Neural cell (in vitro differentiated cells): ENCODE results near the gene ARL2. TPM values are rescaled to one million over a fixed set of nuclear protein-coding genes. Genes with fewer than 3 reads are reported as not detected.

Source experiments
- H2AFZ ChIP-seq: fragments of 200-600, 300-800 bp; sonication (generic), shearing (Covaris generic); 2 replicates; pipeline ENCODE4 v1.6.0; 2014; ENCODE audit warnings: low read depth, mild to moderate bottlenecking, antibody characterized with exemption, low read length, moderate library complexity
- H3F3A ChIP-seq: fragments of 200-600 bp; shearing (Covaris generic); 2 replicates; pipeline ENCODE4 v1.6.1; 2016; ENCODE audit warnings: mild to moderate bottlenecking, moderate library complexity, mixed read lengths, antibody characterized with exemption, low read length; ENCODE audit not compliant: insufficient read depth, poor library complexity, severe bottlenecking
- H3K27ac ChIP-seq: fragments of 200-600, 300-800 bp; sonication (generic), shearing (Covaris generic); 2 replicates; pipeline ENCODE4 v1.5.1; 2014; ENCODE audit warnings: mild to moderate bottlenecking, low read length, moderate library complexity
- H3K27me3 ChIP-seq: fragments of 300-800, 200-600 bp; sonication (generic), shearing (Covaris generic); 2 replicates; pipeline ENCODE4 v1.6.0; 2014; ENCODE audit warnings: mild to moderate bottlenecking, low read depth, low read length, moderate library complexity; ENCODE audit not compliant: insufficient read depth
- H3K36me3 ChIP-seq: fragments of 300-800, 200-600 bp; sonication (generic), shearing (Covaris generic); 2 replicates; pipeline ENCODE4 v1.5.1; 2014; ENCODE audit warnings: mild to moderate bottlenecking, antibody characterized with exemption, low read length, moderate library complexity; ENCODE audit not compliant: insufficient read depth
- H3K4me2 ChIP-seq: fragments of 300-800, 200-600 bp; sonication (generic), shearing (Covaris generic); 2 replicates; pipeline ENCODE4 v1.6.0; 2014; ENCODE audit warnings: mild to moderate bottlenecking, low read length
- H3K4me3 ChIP-seq: fragments of 300-800, 200-600 bp; sonication (generic), shearing (Covaris generic); 2 replicates; pipeline ENCODE4 v1.5.1; 2014; ENCODE audit warnings: mild to moderate bottlenecking, low read length, moderate library complexity
- H3K79me2 ChIP-seq: fragments of 200-600 bp; shearing (Covaris generic); replicated peaks from 2 replicates; pipeline ENCODE4 v1.6.0; 2014; ENCODE audit warnings: mild to moderate bottlenecking, low read length, moderate library complexity; ENCODE audit not compliant: insufficient read depth
- H3K9ac ChIP-seq: fragments of 300-800, 200-600 bp; sonication (generic), shearing (Covaris generic); 2 replicates; pipeline ENCODE4 v1.6.1; 2016; ENCODE audit warnings: mild to moderate bottlenecking, low read length, mixed read lengths
- H3K9me2 ChIP-seq: fragments of 200-600 bp; shearing (Covaris generic); 2 replicates; pipeline ENCODE4 v1.6.1; 2016; ENCODE audit warnings: mild to moderate bottlenecking, low read length, mixed read lengths; ENCODE audit not compliant: insufficient read depth
- H3K9me3 ChIP-seq: fragments of 200-600, 300-800 bp; sonication (generic), shearing (Covaris generic); 2 replicates; pipeline ENCODE4 v1.6.1; 2016; ENCODE audit warnings: mild to moderate bottlenecking, mixed run types, low read length, moderate library complexity, mixed read lengths
- H4K20me1 ChIP-seq: fragments of 200-600 bp; shearing (Covaris generic); 2 replicates; pipeline ENCODE4 v1.6.1; 2016; ENCODE audit warnings: mild to moderate bottlenecking, mixed run types; ENCODE audit not compliant: insufficient read depth
- EP300 ChIP-seq: fragments of 450-650 bp; conservative IDR thresholded peaks from 2 replicates; pipeline ENCODE4 v1.6.1; 2014; ENCODE audit warnings: antibody characterized with exemption, mild to moderate bottlenecking, moderate library complexity; ENCODE audit not compliant: poor library complexity, severe bottlenecking
- EZH2 ChIP-seq: fragments of 200-600, 300-800 bp; shearing (Covaris generic), sonication (generic); IDR thresholded peaks from 2 replicates; pipeline ENCODE4 v1.6.1; 2014; ENCODE audit warnings: antibody characterized with exemption, low read length, borderline replicate concordance, mild to moderate bottlenecking; ENCODE audit not compliant: insufficient read depth, poor library complexity, severe bottlenecking
- MXI1 ChIP-seq: fragments of 450-650 bp; conservative IDR thresholded peaks from 2 replicates; pipeline ENCODE4 v1.6.1; 2014; ENCODE audit warnings: antibody characterized with exemption, mild to moderate bottlenecking; ENCODE audit not compliant: poor library complexity, severe bottlenecking
- POLR2AphosphoS5 ChIP-seq: IDR thresholded peaks from 2 replicates; pipeline ENCODE4 v1.6.1; 2012
- RAD21 ChIP-seq: fragments of 450-650 bp; conservative IDR thresholded peaks from 2 replicates; pipeline ENCODE4 v1.6.1; 2014; ENCODE audit warnings: antibody characterized with exemption, mild to moderate bottlenecking, moderate library complexity
- SMC3 ChIP-seq: fragments of 450-650 bp; conservative IDR thresholded peaks from 2 replicates; pipeline ENCODE4 v1.6.1; 2014; ENCODE audit warnings: antibody characterized with exemption, mild to moderate bottlenecking, moderate library complexity; ENCODE audit not compliant: poor library complexity
- TAF1 ChIP-seq: IDR thresholded peaks from 2 replicates; pipeline ENCODE4 v1.6.1; 2012; ENCODE audit warnings: low read depth
- polyA plus RNA-seq: library from polyadenylated mRNA; depleted of rRNA; stranded (reverse); fragments of >200 nt; gene quantifications from 2 replicates; pipeline ENCODE4 v1.2.3, GENCODE V29; 2014
- TF ChIP-seq, protein P1 (sequence below): fragments of 450-650 bp; IDR thresholded peaks from 2 replicates; pipeline ENCODE4 v1.5.1; 2014; ENCODE audit warnings: antibody characterized with exemption, mild to moderate bottlenecking, moderate library complexity; ENCODE audit not compliant: poor library complexity, severe bottlenecking
- TF ChIP-seq, protein P2 (sequence below): IDR thresholded peaks from 2 replicates; pipeline ENCODE4 v1.6.1; 2012; ENCODE audit warnings: borderline replicate concordance

The ARL2 gene
- polyA plus RNA-seq, 1 donor from 2014 or later: 158 TPM

DNA sequence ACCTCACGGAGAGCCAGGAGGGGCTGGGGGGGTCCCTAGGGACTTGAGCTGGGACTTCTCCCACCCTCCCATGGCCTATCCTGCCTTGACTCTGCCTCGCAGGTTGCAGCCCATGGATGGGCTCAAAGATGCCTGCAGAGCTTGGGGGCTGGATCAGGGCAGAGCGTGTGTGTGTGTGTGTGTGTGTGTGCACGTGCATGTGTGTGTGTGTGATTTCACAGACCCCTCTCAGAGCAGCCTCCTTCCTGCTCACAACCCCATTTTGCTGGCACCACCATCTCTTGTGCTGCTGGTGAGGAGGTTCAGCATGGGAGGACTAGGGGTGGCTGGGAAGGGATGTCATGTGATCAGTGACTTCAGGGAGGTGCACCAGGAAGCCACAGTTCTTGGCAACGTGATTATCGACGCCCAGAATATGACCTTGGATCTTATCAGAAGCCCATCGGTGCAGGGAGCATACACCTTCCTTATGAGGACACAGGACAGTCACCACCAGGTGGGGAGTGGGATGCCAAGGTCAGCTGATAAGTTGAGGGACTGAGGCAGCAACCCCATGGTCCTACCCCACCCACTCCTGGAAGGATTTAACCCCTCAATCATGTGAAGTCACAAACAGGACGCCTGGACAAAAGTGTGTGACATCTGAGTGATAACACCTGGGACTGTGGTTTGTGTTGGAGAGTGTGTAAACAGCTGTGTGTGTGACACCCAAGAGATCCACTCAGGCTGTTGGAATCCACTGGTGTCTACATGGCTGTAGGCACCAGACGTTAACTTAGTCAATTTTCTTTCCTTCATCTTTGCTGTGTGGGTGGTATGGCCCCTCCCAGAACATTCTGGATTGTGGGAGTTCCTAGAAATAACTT lies 46.2 kb downstream of the ARL2 start:
- Histone ChIP-seq H3K4me2 (no peak overlapping the region), H3K36me3 (no peaks in the 10 kb centered on the region), H3K9ac (no peak overlapping the region), H2AFZ (no peak overlapping the region), H3K27ac (no peak overlapping the region), H3K27me3 (no peaks in the 10 kb centered on the region), H3K4me3 (no peak overlapping the region), H3F3A (no peaks in the 10 kb centered on the region), H3K9me2 (no peaks in the 10 kb centered on the region), H4K20me1 (no peaks in the 10 kb centered on the region), H3K9me3 (no peaks in the 10 kb centered on the region), H3K79me2 (no peaks in the 10 kb centered on the region)
- TF ChIP-seq RAD21 (no peak), POLR2AphosphoS5 (no peak), SMC3 (no peak)

DNA sequence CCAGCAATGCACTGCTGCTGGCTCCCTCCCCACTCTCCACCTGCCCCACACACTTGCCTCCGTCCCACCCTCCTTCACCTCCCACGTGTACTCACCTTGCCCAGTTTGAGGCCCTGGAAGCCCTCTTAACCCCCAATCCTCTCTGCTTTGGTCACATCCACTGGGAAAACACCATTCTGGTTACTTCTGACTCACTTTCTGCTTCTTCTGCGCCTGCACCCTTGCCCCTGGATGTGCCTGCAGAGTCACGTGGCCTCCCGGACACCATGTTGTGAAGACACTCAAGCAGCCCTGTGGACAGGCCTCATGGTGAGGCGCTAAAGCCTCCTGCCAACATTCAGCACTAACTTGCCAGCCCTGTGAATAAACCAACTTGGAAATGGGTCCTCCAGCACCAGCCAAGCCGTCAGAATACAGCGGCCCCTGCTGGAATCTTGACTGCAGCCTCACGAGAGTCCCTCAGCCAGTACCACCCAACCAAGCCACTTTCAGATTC lies 47.0 kb downstream of the ARL2 start:
- H3K27ac ChIP-seq: no peak overlapping the region
- H3K36me3 ChIP-seq: no peaks in the 10 kb centered on the region
- no peak overlapping the region for H3K4me2 ChIP-seq
- no peak overlapping the region for H2AFZ ChIP-seq
- no peak overlapping the region for H3K9ac ChIP-seq
- no peaks in the 10 kb centered on the region for H3K27me3 ChIP-seq
- H4K20me1 ChIP-seq: no peaks in the 10 kb centered on the region
- H3K9me3 ChIP-seq: no peaks in the 10 kb centered on the region
- no peaks in the 10 kb centered on the region for H3K79me2 ChIP-seq
- H3K9me2 ChIP-seq: no peaks in the 10 kb centered on the region
- no peaks in the 10 kb centered on the region for H3F3A ChIP-seq
- no peak for TF ChIP-seq RAD21
- TF ChIP-seq EZH2: no peak
- TF ChIP-seq EP300: no peak
- TF ChIP-seq POLR2AphosphoS5: no peak
- no peak overlapping the region for H3K4me3 ChIP-seq

DNA sequence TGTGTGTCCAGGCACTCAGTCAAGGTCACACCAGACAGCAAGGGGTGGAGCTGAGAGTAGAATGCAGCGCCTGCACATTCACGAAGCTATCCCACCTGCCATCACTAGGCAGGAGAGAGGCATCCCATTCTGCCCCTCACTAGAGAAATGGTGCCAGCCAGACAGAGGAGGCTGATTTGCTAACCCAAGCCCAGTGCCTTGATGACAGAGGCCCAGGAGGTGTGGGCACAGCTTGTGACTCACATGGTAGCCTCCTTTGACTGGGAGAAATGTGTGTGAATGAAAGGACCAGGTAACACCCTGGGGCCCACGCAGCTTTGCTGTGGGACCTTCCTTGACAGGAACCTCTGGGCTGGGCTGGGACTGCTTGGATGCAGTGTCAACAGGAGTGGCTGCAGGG lies 49.6 kb downstream of the ARL2 start:
- Histone ChIP-seq H3K79me2 (no peaks in the 10 kb centered on the region), H3K9me2 (no peaks in the 10 kb centered on the region), H2AFZ (no peak overlapping the region), H3F3A (no peaks in the 10 kb centered on the region), H3K27me3 (no peaks in the 10 kb centered on the region), H4K20me1 (no peaks in the 10 kb centered on the region), H3K27ac (no peak overlapping the region), H3K4me3 (no peak overlapping the region), H3K4me2 (no peak overlapping the region), H3K36me3 (no peaks in the 10 kb centered on the region), H3K9me3 (no peaks in the 10 kb centered on the region), H3K9ac (no peak overlapping the region)
- TF ChIP-seq POLR2AphosphoS5 (no peak), TAF1 (no peak), MXI1 (no peak), RAD21 (no peak), EZH2 (no peak), SMC3 (no peak), EP300 (no peak)
- TF ChIP-seq, protein P1, sequence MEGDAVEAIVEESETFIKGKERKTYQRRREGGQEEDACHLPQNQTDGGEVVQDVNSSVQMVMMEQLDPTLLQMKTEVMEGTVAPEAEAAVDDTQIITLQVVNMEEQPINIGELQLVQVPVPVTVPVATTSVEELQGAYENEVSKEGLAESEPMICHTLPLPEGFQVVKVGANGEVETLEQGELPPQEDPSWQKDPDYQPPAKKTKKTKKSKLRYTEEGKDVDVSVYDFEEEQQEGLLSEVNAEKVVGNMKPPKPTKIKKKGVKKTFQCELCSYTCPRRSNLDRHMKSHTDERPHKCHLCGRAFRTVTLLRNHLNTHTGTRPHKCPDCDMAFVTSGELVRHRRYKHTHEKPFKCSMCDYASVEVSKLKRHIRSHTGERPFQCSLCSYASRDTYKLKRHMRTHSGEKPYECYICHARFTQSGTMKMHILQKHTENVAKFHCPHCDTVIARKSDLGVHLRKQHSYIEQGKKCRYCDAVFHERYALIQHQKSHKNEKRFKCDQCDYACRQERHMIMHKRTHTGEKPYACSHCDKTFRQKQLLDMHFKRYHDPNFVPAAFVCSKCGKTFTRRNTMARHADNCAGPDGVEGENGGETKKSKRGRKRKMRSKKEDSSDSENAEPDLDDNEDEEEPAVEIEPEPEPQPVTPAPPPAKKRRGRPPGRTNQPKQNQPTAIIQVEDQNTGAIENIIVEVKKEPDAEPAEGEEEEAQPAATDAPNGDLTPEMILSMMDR: no peak
- TF ChIP-seq, protein P2, sequence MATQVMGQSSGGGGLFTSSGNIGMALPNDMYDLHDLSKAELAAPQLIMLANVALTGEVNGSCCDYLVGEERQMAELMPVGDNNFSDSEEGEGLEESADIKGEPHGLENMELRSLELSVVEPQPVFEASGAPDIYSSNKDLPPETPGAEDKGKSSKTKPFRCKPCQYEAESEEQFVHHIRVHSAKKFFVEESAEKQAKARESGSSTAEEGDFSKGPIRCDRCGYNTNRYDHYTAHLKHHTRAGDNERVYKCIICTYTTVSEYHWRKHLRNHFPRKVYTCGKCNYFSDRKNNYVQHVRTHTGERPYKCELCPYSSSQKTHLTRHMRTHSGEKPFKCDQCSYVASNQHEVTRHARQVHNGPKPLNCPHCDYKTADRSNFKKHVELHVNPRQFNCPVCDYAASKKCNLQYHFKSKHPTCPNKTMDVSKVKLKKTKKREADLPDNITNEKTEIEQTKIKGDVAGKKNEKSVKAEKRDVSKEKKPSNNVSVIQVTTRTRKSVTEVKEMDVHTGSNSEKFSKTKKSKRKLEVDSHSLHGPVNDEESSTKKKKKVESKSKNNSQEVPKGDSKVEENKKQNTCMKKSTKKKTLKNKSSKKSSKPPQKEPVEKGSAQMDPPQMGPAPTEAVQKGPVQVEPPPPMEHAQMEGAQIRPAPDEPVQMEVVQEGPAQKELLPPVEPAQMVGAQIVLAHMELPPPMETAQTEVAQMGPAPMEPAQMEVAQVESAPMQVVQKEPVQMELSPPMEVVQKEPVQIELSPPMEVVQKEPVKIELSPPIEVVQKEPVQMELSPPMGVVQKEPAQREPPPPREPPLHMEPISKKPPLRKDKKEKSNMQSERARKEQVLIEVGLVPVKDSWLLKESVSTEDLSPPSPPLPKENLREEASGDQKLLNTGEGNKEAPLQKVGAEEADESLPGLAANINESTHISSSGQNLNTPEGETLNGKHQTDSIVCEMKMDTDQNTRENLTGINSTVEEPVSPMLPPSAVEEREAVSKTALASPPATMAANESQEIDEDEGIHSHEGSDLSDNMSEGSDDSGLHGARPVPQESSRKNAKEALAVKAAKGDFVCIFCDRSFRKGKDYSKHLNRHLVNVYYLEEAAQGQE: no peak
